Measurements from ENCODE around the gene CD93. TPM values are rescaled to one million over a fixed set of nuclear protein-coding genes. Genes with fewer than 3 reads are reported as not detected.

Gene CD93
- total RNA-seq, 1 donor from 2014 or later = 3.4 TPM

DNA sequence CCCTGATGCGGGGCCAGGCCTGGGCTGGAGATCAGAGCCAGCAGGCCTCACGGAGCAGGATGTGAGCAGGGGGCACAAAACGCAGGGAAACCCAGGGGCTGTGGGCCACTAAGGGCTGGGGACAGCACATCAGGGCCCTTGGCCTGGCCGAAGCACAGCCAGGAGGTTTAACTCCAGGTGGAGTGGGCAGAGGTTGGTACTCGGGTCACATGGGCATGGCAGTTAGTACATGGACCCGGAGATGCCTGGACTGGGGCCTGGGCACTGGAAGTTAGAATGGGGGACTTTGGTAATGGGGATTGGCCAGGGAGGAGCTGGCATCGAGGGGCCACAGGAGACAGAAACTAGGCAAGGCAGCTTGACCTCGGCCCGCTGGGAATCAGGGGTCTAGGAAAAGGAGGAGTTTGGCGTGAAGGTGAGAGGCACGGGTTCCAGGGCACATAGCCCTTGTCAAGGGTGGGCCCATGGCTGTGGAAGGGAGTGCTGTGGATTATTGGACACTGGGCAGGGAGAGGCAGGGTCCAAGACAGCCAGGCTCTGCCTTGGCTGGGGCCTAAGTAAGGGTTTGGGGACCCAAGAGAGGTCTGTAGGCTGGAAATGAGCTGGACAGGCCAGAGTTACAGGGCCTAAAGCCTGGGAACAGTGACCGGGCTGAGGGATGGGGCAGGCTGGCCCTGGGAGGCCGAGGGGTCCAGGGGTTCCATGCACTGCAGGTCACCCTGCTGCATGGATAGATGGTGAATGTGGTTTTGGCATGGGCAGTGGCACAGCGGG lies 41.6 kb upstream of the CD93 start:
- H3K4me3 Mint-ChIP-seq (ENCODE audit: unreplicated experiment) = no peak overlapping the region
- H3K27ac Mint-ChIP-seq (ENCODE audit: unreplicated experiment) = no peak overlapping the region

GRCh38 chr20:23126281-23127061 lies 40.3 kb upstream of the CD93 start:
- no peaks in the 10 kb centered on the region for H3K4me1 Mint-ChIP-seq (ENCODE audit: low read depth)
- no peak for DNase-seq (ENCODE audit: low spot score)
- H3K4me3 Mint-ChIP-seq (ENCODE audit: unreplicated experiment) = no peak overlapping the region
- H3K36me3 Mint-ChIP-seq (ENCODE audit: low read depth) = no peaks in the 10 kb centered on the region
- H3K27ac Mint-ChIP-seq (ENCODE audit: unreplicated experiment) = no peak overlapping the region
- H3K9me3 Mint-ChIP-seq (ENCODE audit: low read depth) = no peaks in the 10 kb centered on the region
- TF ChIP-seq CTCF (IDR thresholded peaks at IDR 0.05) = no peak
- no peaks in the 10 kb centered on the region for H3K27me3 Mint-ChIP-seq (ENCODE audit: low read depth)

More for the DNA sequence above, 41.6 kb upstream of the CD93 start:
- Mint-ChIP-seq H3K9me3 (ENCODE audit: low read depth) (no peaks in the 10 kb centered on the region), H3K36me3 (ENCODE audit: low read depth) (no peaks in the 10 kb centered on the region), H3K27me3 (ENCODE audit: low read depth) (no peaks in the 10 kb centered on the region), H3K4me1 (ENCODE audit: low read depth) (no peaks in the 10 kb centered on the region)
- TF ChIP-seq CTCF (IDR thresholded peaks at IDR 0.05) = no peak
- no peak for DNase-seq (ENCODE audit: low spot score)

DNA sequence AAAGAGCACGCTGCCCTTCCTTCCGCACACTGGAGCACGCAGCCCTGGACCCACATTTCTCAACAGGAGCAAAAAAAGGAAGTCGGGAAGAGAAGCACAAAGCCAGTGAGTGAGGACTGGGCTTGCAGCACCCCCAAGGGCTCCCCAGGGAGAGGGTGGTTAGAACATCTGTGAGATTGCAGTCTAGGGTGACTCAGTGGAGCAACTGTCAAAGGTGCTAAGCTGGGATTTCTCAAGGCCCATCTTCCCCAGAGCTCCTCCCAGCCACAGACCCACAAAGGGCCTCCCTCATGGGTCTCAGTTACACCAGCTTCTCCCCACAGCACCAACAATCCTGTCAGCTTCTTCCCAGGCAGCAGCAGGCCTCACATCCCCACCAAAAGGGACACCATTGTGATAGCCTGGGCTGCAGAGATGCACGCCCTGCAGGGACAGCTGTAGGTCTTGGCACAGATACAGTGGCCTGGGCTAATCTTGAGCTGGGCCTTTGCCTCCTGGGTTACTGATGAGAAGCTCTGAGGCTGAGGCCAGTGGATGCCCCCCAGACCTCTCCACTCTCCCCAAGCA lies 39.6 kb upstream of the CD93 start:
- H3K9me3 Mint-ChIP-seq (ENCODE audit: low read depth) = no peaks in the 10 kb centered on the region
- H3K27me3 Mint-ChIP-seq (ENCODE audit: low read depth) = no peaks in the 10 kb centered on the region
- no peak overlapping the region for H3K27ac Mint-ChIP-seq (ENCODE audit: unreplicated experiment)
- H3K4me3 Mint-ChIP-seq (ENCODE audit: unreplicated experiment) = no peak overlapping the region
- no peaks in the 10 kb centered on the region for H3K36me3 Mint-ChIP-seq (ENCODE audit: low read depth)
- DNase-seq (ENCODE audit: low spot score) = no peak
- H3K4me1 Mint-ChIP-seq (ENCODE audit: low read depth) = no peaks in the 10 kb centered on the region
- no peak for TF ChIP-seq CTCF (IDR thresholded peaks at IDR 0.05)

DNA sequence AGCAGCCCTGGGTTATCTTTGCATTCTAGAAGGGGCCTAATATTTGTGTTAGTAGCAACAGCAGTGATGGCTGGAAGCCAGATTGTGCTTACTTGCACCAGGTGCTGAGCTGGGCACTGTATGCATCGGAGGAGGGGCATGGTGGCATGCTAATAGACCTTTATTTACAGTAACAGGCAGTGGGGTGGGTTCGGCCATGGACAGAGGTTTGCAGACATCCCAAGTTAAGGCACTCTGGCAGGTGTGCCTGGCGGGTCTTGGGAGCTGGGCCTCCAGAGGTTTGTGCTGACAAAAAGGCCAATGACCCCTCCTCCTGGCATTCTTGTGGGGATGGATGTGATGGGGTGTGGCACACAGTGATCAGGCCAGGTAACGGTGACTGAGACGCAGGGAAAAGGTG lies 39.0 kb upstream of the CD93 start:
- H3K27me3 Mint-ChIP-seq (ENCODE audit: low read depth) = peaks cover 2% of the 10 kb centered on the region
- H3K4me1 Mint-ChIP-seq (ENCODE audit: low read depth) = no peaks in the 10 kb centered on the region
- no peak overlapping the region for H3K4me3 Mint-ChIP-seq (ENCODE audit: unreplicated experiment)
- no peaks in the 10 kb centered on the region for H3K36me3 Mint-ChIP-seq (ENCODE audit: low read depth)
- DNase-seq (ENCODE audit: low spot score) = no peak
- no peaks in the 10 kb centered on the region for H3K9me3 Mint-ChIP-seq (ENCODE audit: low read depth)
- TF ChIP-seq CTCF (IDR thresholded peaks at IDR 0.05) = no peak
- H3K27ac Mint-ChIP-seq (ENCODE audit: unreplicated experiment) = no peak overlapping the region

DNA sequence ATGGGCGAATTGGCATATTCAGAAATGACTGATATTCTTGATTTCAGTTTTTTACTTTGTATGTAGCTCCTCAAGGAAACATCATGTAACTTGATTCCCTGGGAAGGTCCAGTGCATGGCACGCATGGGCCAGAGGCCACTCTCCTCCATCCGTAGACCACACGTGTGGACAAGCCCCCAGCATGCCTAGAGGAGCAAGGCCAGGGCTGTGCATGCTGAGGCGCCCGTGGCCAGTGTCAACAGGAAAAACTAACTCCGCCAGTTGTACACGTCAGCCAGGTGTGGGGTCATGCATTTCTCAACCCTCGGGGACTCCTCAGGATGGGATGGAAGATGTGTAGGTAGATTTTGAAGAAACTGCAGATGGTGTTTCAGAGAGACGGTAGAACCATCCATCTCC lies 37.8 kb upstream of the CD93 start:
- H3K27ac Mint-ChIP-seq (ENCODE audit: unreplicated experiment) = no peak overlapping the region
- DNase-seq (ENCODE audit: low spot score) = no peak

More for the DNA sequence above, 37.8 kb upstream of the CD93 start:
- Mint-ChIP-seq H3K36me3 (ENCODE audit: low read depth) (no peaks in the 10 kb centered on the region), H3K4me3 (ENCODE audit: unreplicated experiment) (no peak overlapping the region), H3K27me3 (ENCODE audit: low read depth) (peaks cover 3% of the 10 kb centered on the region), H3K4me1 (ENCODE audit: low read depth) (no peaks in the 10 kb centered on the region), H3K9me3 (ENCODE audit: low read depth) (no peaks in the 10 kb centered on the region)
- no peak for TF ChIP-seq CTCF (IDR thresholded peaks at IDR 0.05)
